Measurements from ENCODE around the gene TCP1.
"Not testable (repeated sequence)": the region's sequence is repeated elsewhere in the genome, so short reads cannot be mapped to it uniquely, and the experiment has no call there.

The TCP1 gene

GRCh38 chr6:159816775-159817174, 27.4 kb upstream of the TCP1 start:
- H3K27me3 ChIP-seq (ENCODE audit: insufficient read depth, low read length); H3K9ac ChIP-seq (ENCODE audit: low read length); H3K27ac ChIP-seq (ENCODE audit: low read depth, low read length); H3K9me3 ChIP-seq (ENCODE audit: insufficient read depth, low read depth, low read length); H2BK120ac ChIP-seq (ENCODE audit: insufficient read depth, low read length, poor library complexity); H3K4ac ChIP-seq (ENCODE audit: low read depth, low read length); H3K4me2 ChIP-seq (ENCODE audit: low read length); DNase-seq; H3K18ac ChIP-seq (ENCODE audit: low read length); H2BK5ac ChIP-seq (ENCODE audit: low read depth, low read length, poor library complexity); H4K8ac ChIP-seq (ENCODE audit: low read depth, low read length); H3K36me3 ChIP-seq (ENCODE audit: control insufficient read depth in 1 of 2, insufficient read depth in 2 of 2, low read length in 2 of 2); H3K14ac ChIP-seq (ENCODE audit: low read length); H4K12ac ChIP-seq (ENCODE audit: low read depth, low read length); H2AFZ ChIP-seq (ENCODE audit: insufficient read depth, low read length, poor library complexity); H3K23ac ChIP-seq (ENCODE audit: low read length); H4K91ac ChIP-seq (ENCODE audit: low read depth, low read length); H2BK12ac ChIP-seq (ENCODE audit: low read length); H2AK5ac ChIP-seq (ENCODE audit: low read length); H3K79me2 ChIP-seq (ENCODE audit: control insufficient read depth, insufficient read depth, low read length, poor library complexity); H3K4me3 ChIP-seq (ENCODE audit: low read depth, low read length): not testable (repeated sequence)
- Histone ChIP-seq H3K79me1 (ENCODE audit: low read length) (peaks cover 13% of the 10 kb centered on the region), H3K4me1 (ENCODE audit: control insufficient read depth in 1 of 2, insufficient read depth in 2 of 2, low read length in 2 of 2) (peaks cover 12 to 30% of the 10 kb centered on the region in 2 experiments)
- no CpG with 5 or more reads among the region's 3 CpGs for WGBS (ENCODE audit: extremely low coverage, insufficient coverage, insufficient read length)

- peaks cover 13% of the 10 kb centered on the region for H3K79me1 ChIP-seq (ENCODE audit: low read length)
- no peak overlapping the region for H3K9ac ChIP-seq (ENCODE audit: low read length)
- H2AFZ ChIP-seq (ENCODE audit: insufficient read depth, low read length, poor library complexity) = no peak overlapping the region
- no peak overlapping the region for H3K23ac ChIP-seq (ENCODE audit: low read length)
- no peaks in the 10 kb centered on the region for H3K79me2 ChIP-seq (ENCODE audit: control insufficient read depth, insufficient read depth, low read length, poor library complexity)
- no peak overlapping the region for H3K14ac ChIP-seq (ENCODE audit: low read length)
- H3K18ac ChIP-seq (ENCODE audit: low read length) = no peak overlapping the region
- no peak overlapping the region for H4K12ac ChIP-seq (ENCODE audit: low read depth, low read length)
- H2BK120ac ChIP-seq (ENCODE audit: insufficient read depth, low read length, poor library complexity) = no peak overlapping the region
- H3K4me3 ChIP-seq (ENCODE audit: low read depth, low read length) = no peak overlapping the region
- H3K4me1 ChIP-seq (ENCODE audit: control insufficient read depth in 1 of 2, insufficient read depth in 2 of 2, low read length in 2 of 2) = peaks cover 12 to 30% of the 10 kb centered on the region in 2 experiments
- peak overlapping the region; percentile 59 for H4K8ac ChIP-seq (ENCODE audit: low read depth, low read length)
- no CpG with 5 or more reads among the region's 6 CpGs for WGBS (ENCODE audit: extremely low coverage, insufficient coverage, insufficient read length)
- DNase-seq = peak; percentile 77 to 85
- peak overlapping the region; percentile 85 for H4K91ac ChIP-seq (ENCODE audit: low read depth, low read length)
- H3K4ac ChIP-seq (ENCODE audit: low read depth, low read length) = no peak overlapping the region
- peak overlapping the region; percentile 87 for H3K27ac ChIP-seq (ENCODE audit: low read depth, low read length)
- H2BK12ac ChIP-seq (ENCODE audit: low read length) = peak overlapping the region; percentile 90
- no peak overlapping the region for H3K4me2 ChIP-seq (ENCODE audit: low read length)
- peaks cover 8% of the 10 kb centered on the region for H3K9me3 ChIP-seq (ENCODE audit: insufficient read depth, low read depth, low read length)
- H2AK5ac ChIP-seq (ENCODE audit: low read length) = no peak overlapping the region
- H2BK5ac ChIP-seq (ENCODE audit: low read depth, low read length, poor library complexity) = peak overlapping the region; percentile 70
- no peaks in the 10 kb centered on the region for H3K27me3 ChIP-seq (ENCODE audit: insufficient read depth, low read length)
- peaks cover 0 to 4% of the 10 kb centered on the region in 2 experiments for H3K36me3 ChIP-seq (ENCODE audit: control insufficient read depth in 1 of 2, insufficient read depth in 2 of 2, low read length in 2 of 2)
Observed at GRCh38 chr6:159815410-159815809, 26.0 kb upstream of the TCP1 start.

GRCh38 chr6:159813781-159814180, 24.4 kb upstream of the TCP1 start:
- no peak overlapping the region for H3K18ac ChIP-seq (ENCODE audit: low read length)
- peak overlapping the region; percentile 25 for H2BK12ac ChIP-seq (ENCODE audit: low read length)
- H3K4me2 ChIP-seq (ENCODE audit: low read length) = no peak overlapping the region
- no peak overlapping the region for H2AK5ac ChIP-seq (ENCODE audit: low read length)
- H3K23ac ChIP-seq (ENCODE audit: low read length) = no peak overlapping the region
- peak overlapping the region; percentile 1 for H4K8ac ChIP-seq (ENCODE audit: low read depth, low read length)
- H3K27me3 ChIP-seq (ENCODE audit: insufficient read depth, low read length) = no peaks in the 10 kb centered on the region
- no peaks in the 10 kb centered on the region for H3K79me2 ChIP-seq (ENCODE audit: control insufficient read depth, insufficient read depth, low read length, poor library complexity)
- H4K12ac ChIP-seq (ENCODE audit: low read depth, low read length) = no peak overlapping the region
- peak overlapping the region; percentile 2 for H3K4ac ChIP-seq (ENCODE audit: low read depth, low read length)
- no CpG with 5 or more reads among the region's 9 CpGs for WGBS (ENCODE audit: extremely low coverage, insufficient coverage, insufficient read length)
- peaks cover 2% of the 10 kb centered on the region for H3K9me3 ChIP-seq (ENCODE audit: insufficient read depth, low read depth, low read length)
- H2AFZ ChIP-seq (ENCODE audit: insufficient read depth, low read length, poor library complexity) = no peak overlapping the region
- peak overlapping the region; percentile 18 for H2BK5ac ChIP-seq (ENCODE audit: low read depth, low read length, poor library complexity)
- H3K4me1 ChIP-seq (ENCODE audit: control insufficient read depth in 1 of 2, insufficient read depth in 2 of 2, low read length in 2 of 2) = peaks cover 12 to 30% of the 10 kb centered on the region in 2 experiments
- H3K14ac ChIP-seq (ENCODE audit: low read length) = peak overlapping the region; percentile 12
- H3K4me3 ChIP-seq (ENCODE audit: low read depth, low read length) = no peak overlapping the region
- no peak overlapping the region for H3K27ac ChIP-seq (ENCODE audit: low read depth, low read length)
- H4K91ac ChIP-seq (ENCODE audit: low read depth, low read length) = peak overlapping the region; percentile 37
- peaks cover 13% of the 10 kb centered on the region for H3K79me1 ChIP-seq (ENCODE audit: low read length)
- no peak overlapping the region for H3K9ac ChIP-seq (ENCODE audit: low read length)
- H3K36me3 ChIP-seq (ENCODE audit: control insufficient read depth in 1 of 2, insufficient read depth in 2 of 2, low read length in 2 of 2) = no peaks in the 10 kb centered on the region
- DNase-seq = no peak
- peak overlapping the region; percentile 45 for H2BK120ac ChIP-seq (ENCODE audit: insufficient read depth, low read length, poor library complexity)

- Histone ChIP-seq H3K18ac (ENCODE audit: low read length) (no peak overlapping the region), H3K4me2 (ENCODE audit: low read length) (no peak overlapping the region), H3K4me3 (ENCODE audit: low read depth, low read length) (no peak overlapping the region), H3K79me1 (ENCODE audit: low read length) (peaks cover 2% of the 10 kb centered on the region), H4K91ac (ENCODE audit: low read depth, low read length) (no peak overlapping the region), H3K14ac (ENCODE audit: low read length) (no peak overlapping the region), H3K36me3 (ENCODE audit: control insufficient read depth in 1 of 2, insufficient read depth in 2 of 2, low read length in 2 of 2) (no peaks in the 10 kb centered on the region), H3K9me3 (ENCODE audit: insufficient read depth, low read depth, low read length) (no peaks in the 10 kb centered on the region), H4K8ac (ENCODE audit: low read depth, low read length) (no peak overlapping the region), H2AFZ (ENCODE audit: insufficient read depth, low read length, poor library complexity) (no peak overlapping the region), H4K12ac (ENCODE audit: low read depth, low read length) (no peak overlapping the region), H2BK5ac (ENCODE audit: low read depth, low read length, poor library complexity) (no peak overlapping the region), H2AK5ac (ENCODE audit: low read length) (no peak overlapping the region), H3K23ac (ENCODE audit: low read length) (no peak overlapping the region), H3K27me3 (ENCODE audit: insufficient read depth, low read length) (no peaks in the 10 kb centered on the region), H2BK120ac (ENCODE audit: insufficient read depth, low read length, poor library complexity) (no peak overlapping the region), H3K79me2 (ENCODE audit: control insufficient read depth, insufficient read depth, low read length, poor library complexity) (no peaks in the 10 kb centered on the region), H3K9ac (ENCODE audit: low read length) (no peak overlapping the region), H3K4me1 (ENCODE audit: control insufficient read depth in 1 of 2, insufficient read depth in 2 of 2, low read length in 2 of 2) (peaks cover 4 to 13% of the 10 kb centered on the region in 2 experiments), H3K27ac (ENCODE audit: low read depth, low read length) (no peak overlapping the region), H2BK12ac (ENCODE audit: low read length) (no peak overlapping the region), H3K4ac (ENCODE audit: low read depth, low read length) (no peak overlapping the region)
- WGBS (ENCODE audit: extremely low coverage, insufficient coverage, insufficient read length) = no CpG with 5 or more reads among the region's 4 CpGs
- peak; percentile 63 to 76 for DNase-seq
Observed at GRCh38 chr6:159809149-159809548, 19.7 kb upstream of the TCP1 start.

All from trophoblast cell (in vitro differentiated cells and primary cell).